PC-3 (cell line): Measurements from ENCODE around the gene FLYWCH1. TPM values are rescaled to one million over a fixed set of nuclear protein-coding genes. Genes with fewer than 3 reads are reported as not detected.
"Not testable (repeated sequence)": the region's sequence is repeated elsewhere in the genome, so short reads cannot be mapped to it uniquely, and the experiment has no call there.

Experiments used
- ATAC-seq: fragments of 200-7000 bp; cut with Tn5 transposase; 2 replicates; pipeline ENCODE4 v1.9.1; 2020; ENCODE audit warnings: mild to moderate bottlenecking, moderate library complexity
- BruUV-seq: library from RNA; stranded (reverse); fragments of 400-500 nt; replicated peaks from 2 replicates; lab custom pipeline; 2021; lab: Mats Ljungman, UMichigan
- CTCF ChIA-PET: fragments of 300-600 bp; sonication (Branson Sonifier 250); formaldehyde crosslinking; loops from one replicate; lab custom pipeline; 2022; ENCODE audit warnings: antibody characterized with exemption; lab: Charles Lee
- POLR2A ChIA-PET: fragments of 300-600 bp; sonication (Branson Sonifier 250); formaldehyde crosslinking; loops from one replicate; lab custom pipeline; 2022; ENCODE audit warnings: antibody characterized with exemption; ENCODE audit not compliant: unreplicated experiment; lab: Charles Lee
- DNase-seq: peaks from one replicate; pipeline ENCODE4 v3.0.0-alpha.2; 2015
- H2AFZ ChIP-seq: fragments of 300-600 bp; sonication (generic); 2 replicates; pipeline ENCODE4 v1.6.0; 2016; ENCODE audit warnings: antibody characterized with exemption, low read length
- H3F3A ChIP-seq: fragments of 300-600 bp; sonication (generic); one replicate; pipeline ENCODE4 v1.6.0; 2017; ENCODE audit warnings: antibody characterized with exemption, low read length, control low read depth, mild to moderate bottlenecking; ENCODE audit not compliant: unreplicated experiment
- H3K27ac ChIP-seq: fragments of 300-600 bp; sonication (generic); 2 replicates; pipeline ENCODE4 v1.5.1; 2016; ENCODE audit warnings: mild to moderate bottlenecking, low read length
- H3K27me3 ChIP-seq: fragments of 300-600 bp; sonication (generic); 2 replicates; pipeline ENCODE4 v1.6.1; 2016; ENCODE audit warnings: low read length, mixed read lengths
- H3K36me3 ChIP-seq: fragments of 300-600 bp; sonication (generic); 2 replicates; pipeline ENCODE4 v1.6.1; 2016; ENCODE audit warnings: low read depth, mixed run types, low read length, mixed read lengths
- H3K4me1 ChIP-seq: fragments of 300-600 bp; sonication (generic); 2 replicates; pipeline ENCODE4 v1.5.1; 2016; ENCODE audit warnings: low read length; ENCODE audit not compliant: insufficient read depth
- H3K4me2 ChIP-seq: fragments of 300-600 bp; sonication (generic); 2 replicates; pipeline ENCODE4 v1.6.0; 2016; ENCODE audit warnings: low read length
- H3K4me3 ChIP-seq: fragments of 300-600 bp; sonication (generic); 2 replicates; pipeline ENCODE4 v1.5.1; 2016; ENCODE audit warnings: mild to moderate bottlenecking, low read length, mixed read lengths
- H3K79me2 ChIP-seq: fragments of 300-600 bp; sonication (generic); 2 replicates; pipeline ENCODE4 v1.6.1; 2017; ENCODE audit warnings: low read length, mixed read lengths
- H3K9ac ChIP-seq: fragments of 300-600 bp; sonication (generic); 2 replicates; pipeline ENCODE4 v1.6.0; 2016; ENCODE audit warnings: mild to moderate bottlenecking, low read length
- H3K9me2 ChIP-seq: fragments of 300-600 bp; sonication (generic); replicated peaks from 2 replicates; pipeline ENCODE4 v1.6.1; 2016; ENCODE audit warnings: mixed run types, low read length, mixed read lengths
- H3K9me3 ChIP-seq: fragments of 300-600 bp; sonication (generic); 2 replicates; pipeline ENCODE4 v1.6.1; 2016; ENCODE audit warnings: low read length, mixed read lengths
- H4K20me1 ChIP-seq: fragments of 300-600 bp; sonication (generic); 2 replicates; pipeline ENCODE4 v1.6.1; 2016; ENCODE audit warnings: low read length, mixed read lengths
- CTCF ChIP-seq: fragments of 300-600 bp; sonication (generic); conservative IDR thresholded peaks from 2 replicates; pipeline ENCODE4 v1.5.1; 2017; ENCODE audit warnings: antibody characterized with exemption, low read depth, mild to moderate bottlenecking, low read length
- EZH2 ChIP-seq: fragments of 300-600 bp; sonication (generic); IDR thresholded peaks from one replicate; pipeline ENCODE4 v1.6.1; 2017; ENCODE audit warnings: antibody characterized with exemption, mild to moderate bottlenecking, low read length; ENCODE audit not compliant: unreplicated experiment
- EZH2phosphoT487 ChIP-seq: fragments of 300-600 bp; sonication (generic); IDR thresholded peaks from 2 replicates; pipeline ENCODE4 v1.6.1; 2018; ENCODE audit warnings: mild to moderate bottlenecking, antibody characterized with exemption, low read length, borderline replicate concordance
- intact Hi-C: fragments of 100-400 bp; cut with micrococcal nuclease; formaldehyde crosslinking; loops from 2 replicates; pipeline ENCODE4 v1.9.0; 2023
- total RNA-seq: library from RNA; depleted of rRNA; stranded (reverse); fragments of >200 nt; gene quantifications from 2 replicates; pipeline ENCODE4 v1.2.3, GENCODE V29; 2014

FLYWCH1 gene
- total RNA-seq, 1 experiment from 2014 or later, result 41.4 TPM

GRCh38 chr16:2907084-2907753, 4.5 kb upstream of the FLYWCH1 start:
- Histone ChIP-seq H3K4me1 (peaks cover 22% of the 10 kb centered on the region), H3K4me2 (peak overlapping the region; percentile 31; the same call in 1 of the 2 replicates)
- intact Hi-C loops, result loop anchor here (10.0 kb wide), 1 partner anchor 58 kb away; the partner anchor contains the start of genes KREMEN2 and PAQR4
- ChIA-PET POLR2A (interaction anchor here (1.1 kb wide), 1 partner anchor 24 kb away, joined by 4 read pairs; the partner anchor contains the start of gene FLYWCH2), CTCF (interaction anchor here (0.6 kb wide), 1 partner anchor 12 kb away, joined by 3 read pairs; no protein-coding TSS in a partner anchor)
- peak; percentile 51 for TF ChIP-seq CTCF
- not testable (repeated sequence) for H3K9ac ChIP-seq, ATAC-seq, H3K27ac ChIP-seq, H3F3A ChIP-seq, H3K79me2 ChIP-seq, H4K20me1 ChIP-seq, H3K9me2 ChIP-seq, H3K9me3 ChIP-seq, H3K36me3 ChIP-seq, BruUV-seq, H2AFZ ChIP-seq, H3K27me3 ChIP-seq, H3K4me3 ChIP-seq
- peak; percentile 45 for DNase-seq

- ChIA-PET CTCF (interaction anchor here (0.7 kb wide), 1 partner anchor 43 kb away, joined by 8 read pairs; no protein-coding TSS in a partner anchor), POLR2A (no interaction called here)
- Histone ChIP-seq H3K4me3 (no peak overlapping the region), H3K9me3 (no peaks in the 10 kb centered on the region), H3K79me2 (peaks cover 17% of the 10 kb centered on the region), H4K20me1 (no peaks in the 10 kb centered on the region), H3K36me3 (no peaks in the 10 kb centered on the region), H3K4me1 (peaks cover 27% of the 10 kb centered on the region), H3K4me2 (no peak overlapping the region; the same call in 1 of the 2 replicates), H3F3A (peaks cover 2% of the 10 kb centered on the region), H2AFZ (no peak overlapping the region), H3K27ac (no peak overlapping the region), H3K9ac (no peak overlapping the region), H3K27me3 (no peaks in the 10 kb centered on the region), H3K9me2 (no peaks in the 10 kb centered on the region)
- BruUV-seq, result no TSS peak
- intact Hi-C loops, result no loop called here
- no peak for TF ChIP-seq CTCF
- no peak for TF ChIP-seq EZH2phosphoT487
- TF ChIP-seq EZH2, result no peak
- ATAC-seq (no peak), DNase-seq (no peak)
Observed at GRCh38 chr16:2910441-2910969, 1.2 kb upstream of the FLYWCH1 start.
